GM18507 (cell line): ENCODE measurements around the gene FOXC2.

Experiments
- DNase-seq: peaks from one replicate; pipeline ENCODE4 v3.0.0; 2011; ENCODE audit warnings: low read depth; ENCODE audit not compliant: insufficient read length; ENCODE audit errors: extremely low spot score
- FAIRE-seq: peaks from 2 replicates; lab custom pipeline; 2011; peaks lifted over from hg19 to GRCh38; lab: Jason Lieb, UNC

Gene FOXC2

DNA sequence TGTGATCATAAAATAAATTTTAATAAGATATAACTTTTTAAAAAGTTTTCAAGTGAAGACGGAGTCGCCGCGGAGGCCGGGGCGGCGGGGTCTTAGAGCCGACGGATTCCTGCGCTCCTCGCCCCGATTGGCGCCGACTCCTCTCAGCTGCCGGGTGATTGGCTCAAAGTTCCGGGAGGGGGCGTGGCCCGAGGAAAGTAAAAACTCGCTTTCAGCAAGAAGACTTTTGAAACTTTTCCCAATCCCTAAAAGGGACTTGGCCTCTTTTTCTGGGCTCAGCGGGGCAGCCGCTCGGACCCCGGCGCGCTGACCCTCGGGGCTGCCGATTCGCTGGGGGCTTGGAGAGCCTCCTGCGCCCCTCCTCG, at the start of gene FOXC2:
Gene FOXC2 (plus strand): TSS at position 229 of the 365 bp plus-strand sequence. CDS start 507 bp downstream, outside the sequence.
- DNase-seq: no peak
- FAIRE-seq: no peak

DNA sequence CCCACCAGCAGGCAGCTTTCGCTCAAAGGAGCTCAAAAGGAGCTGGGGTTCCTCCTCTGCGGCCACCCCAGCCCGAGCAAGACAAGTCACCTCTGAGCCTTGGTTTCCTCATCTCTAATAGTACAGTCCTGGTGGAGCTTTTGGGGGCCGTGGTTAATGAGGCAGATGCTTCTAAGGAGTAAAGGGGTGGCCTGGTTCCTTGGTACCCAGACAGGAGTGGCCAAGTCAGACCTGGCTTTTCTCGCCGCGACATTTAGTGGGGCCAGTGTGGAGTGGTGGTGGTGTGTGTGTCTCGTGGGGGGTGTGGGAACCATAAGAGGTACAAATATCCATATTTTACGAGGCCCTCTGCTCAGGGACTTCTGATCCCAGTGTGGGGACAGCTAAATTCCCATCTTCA, 49.6 kb upstream of the FOXC2 start:
- no peak for FAIRE-seq

DNA sequence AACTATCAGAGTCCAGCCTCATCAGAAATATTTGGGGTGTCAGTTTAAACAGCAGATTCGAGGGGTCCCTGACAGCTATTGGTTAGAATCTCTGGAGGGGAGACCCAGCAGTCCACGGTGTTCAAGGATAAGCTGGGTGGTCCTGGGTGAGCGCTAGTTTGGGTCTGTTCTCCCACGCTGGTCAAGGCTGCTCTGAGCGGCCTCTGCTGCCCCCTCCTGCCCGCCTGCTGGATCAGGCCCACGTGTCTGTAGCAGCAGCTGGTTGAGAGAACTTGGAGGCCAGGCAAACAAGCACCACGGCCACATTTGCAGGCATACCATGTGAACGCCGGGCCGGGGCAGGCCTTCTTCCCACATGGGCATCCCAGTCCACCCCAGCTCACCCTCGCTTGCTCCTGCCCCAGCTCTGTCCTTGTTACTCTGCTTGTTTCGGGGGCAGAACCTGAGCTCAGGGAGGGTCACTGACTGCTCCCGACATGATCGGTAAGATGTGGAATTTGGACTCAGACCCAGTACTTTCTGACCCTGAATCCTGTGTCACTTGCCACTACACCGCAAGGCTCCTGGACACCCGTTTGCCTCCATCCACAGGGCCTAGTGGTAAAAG, 48.9 kb upstream of the FOXC2 start:
- DNase-seq (no peak), FAIRE-seq (no peak)

More for the DNA sequence above, 49.6 kb upstream of the FOXC2 start:
- DNase-seq: no peak

DNA sequence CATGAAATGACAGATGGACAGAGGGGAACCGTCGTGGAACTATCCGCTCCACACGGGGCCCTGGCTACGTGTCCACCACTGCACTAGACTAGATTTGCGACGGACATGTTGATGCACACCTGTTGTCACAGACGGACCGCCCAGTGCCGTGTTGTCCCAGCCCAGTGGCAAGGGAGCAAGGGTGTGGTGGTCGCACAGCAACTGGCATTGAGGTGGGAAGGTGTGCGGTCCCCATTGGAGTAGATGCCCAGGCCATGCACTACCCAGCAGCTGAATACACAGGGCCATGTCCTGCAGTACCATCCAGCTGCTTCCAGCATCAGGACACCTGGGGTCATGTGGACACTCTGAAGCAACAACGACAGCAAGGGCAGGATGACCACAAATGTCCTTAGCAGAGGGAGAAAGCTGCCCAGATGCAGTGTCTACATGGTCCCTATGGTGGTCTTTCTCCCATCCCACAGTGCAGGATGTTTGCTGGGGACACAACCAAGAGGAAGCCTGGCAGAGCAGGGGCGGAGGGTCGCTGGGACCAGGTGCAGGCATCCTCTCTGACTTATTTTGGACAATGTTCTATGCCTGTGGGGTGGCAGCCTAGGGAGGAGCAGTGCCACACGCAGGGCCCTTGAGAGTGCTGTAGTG, 47.5 kb upstream of the FOXC2 start:
- FAIRE-seq (no peak), DNase-seq (no peak)

DNA sequence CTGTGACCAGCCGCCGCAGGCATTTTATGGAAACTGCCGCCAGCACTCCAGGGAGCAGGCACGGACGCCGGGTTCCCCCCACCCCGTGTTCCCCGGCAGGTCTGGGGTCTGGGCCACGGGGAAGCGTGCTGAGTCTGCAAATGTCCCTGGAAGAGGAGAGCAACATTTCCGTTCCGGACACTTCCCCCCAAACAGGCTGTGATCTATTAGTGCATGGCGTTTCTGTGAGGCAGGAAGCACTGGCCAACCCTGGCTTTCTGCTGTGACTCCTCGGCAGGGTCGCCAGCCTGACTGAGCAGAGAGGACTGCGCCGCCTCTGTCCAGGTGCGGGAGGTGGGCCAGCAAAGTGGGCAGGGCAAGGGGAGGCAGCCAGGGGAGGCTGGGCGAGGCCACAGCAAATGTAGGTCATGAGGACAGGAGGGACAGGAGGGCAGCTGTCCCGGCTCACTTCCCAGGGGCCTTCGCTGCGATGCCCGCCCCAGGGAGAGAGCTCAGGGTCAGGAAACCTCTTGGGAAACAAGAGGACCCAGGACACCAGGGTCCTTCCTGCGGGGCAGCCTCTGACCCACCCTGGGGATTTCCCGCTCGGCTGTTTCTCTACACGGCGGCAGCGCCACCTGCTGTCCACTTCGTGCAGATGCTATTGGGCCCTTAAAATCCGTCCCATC, 46.8 kb upstream of the FOXC2 start:
- DNase-seq: peak; percentile 42
- FAIRE-seq: peak; percentile 77

DNA sequence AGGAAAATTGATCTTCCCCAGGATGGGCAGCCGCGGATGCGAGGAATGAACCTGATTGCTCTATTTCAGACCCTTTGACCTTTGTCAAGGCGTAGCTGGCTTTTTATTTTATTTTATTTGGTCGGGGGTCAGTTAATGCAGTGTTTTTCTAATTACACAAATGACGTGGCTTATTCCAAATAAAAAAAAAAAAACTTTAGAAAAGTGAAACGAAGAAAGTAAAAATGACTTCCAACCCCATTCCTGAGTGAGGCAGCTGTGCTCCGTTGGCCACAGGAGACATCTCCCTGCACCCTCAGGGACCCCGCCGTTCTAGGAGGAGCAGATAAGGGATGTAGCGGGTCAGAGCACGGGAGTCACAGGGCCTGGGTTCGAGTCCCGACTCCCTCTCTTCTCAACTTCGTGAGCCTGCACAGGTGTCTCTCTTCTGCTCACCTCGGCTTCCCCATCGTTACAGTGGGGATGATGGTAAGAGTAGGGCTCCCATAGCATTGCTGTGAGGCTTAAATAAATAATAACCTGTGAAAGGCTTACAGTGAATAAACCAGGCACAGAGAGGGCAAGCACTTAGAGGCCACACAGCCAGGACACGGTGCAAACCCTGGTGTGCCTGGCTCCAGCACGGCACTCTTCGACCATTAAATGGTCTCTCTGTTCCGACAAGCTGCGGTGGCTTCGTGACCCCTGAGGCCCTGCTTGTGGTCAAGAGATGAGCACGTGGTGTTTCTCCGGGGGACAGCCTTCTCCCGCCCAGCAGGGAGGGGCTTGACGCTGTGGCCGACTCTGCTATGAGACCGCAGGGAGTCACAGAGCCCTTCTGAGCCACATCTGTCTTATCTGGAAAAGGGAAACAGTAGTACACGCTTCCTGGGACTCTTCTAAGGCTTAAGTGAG, 46.1 kb upstream of the FOXC2 start:
- no peak for DNase-seq
- FAIRE-seq: no peak

DNA sequence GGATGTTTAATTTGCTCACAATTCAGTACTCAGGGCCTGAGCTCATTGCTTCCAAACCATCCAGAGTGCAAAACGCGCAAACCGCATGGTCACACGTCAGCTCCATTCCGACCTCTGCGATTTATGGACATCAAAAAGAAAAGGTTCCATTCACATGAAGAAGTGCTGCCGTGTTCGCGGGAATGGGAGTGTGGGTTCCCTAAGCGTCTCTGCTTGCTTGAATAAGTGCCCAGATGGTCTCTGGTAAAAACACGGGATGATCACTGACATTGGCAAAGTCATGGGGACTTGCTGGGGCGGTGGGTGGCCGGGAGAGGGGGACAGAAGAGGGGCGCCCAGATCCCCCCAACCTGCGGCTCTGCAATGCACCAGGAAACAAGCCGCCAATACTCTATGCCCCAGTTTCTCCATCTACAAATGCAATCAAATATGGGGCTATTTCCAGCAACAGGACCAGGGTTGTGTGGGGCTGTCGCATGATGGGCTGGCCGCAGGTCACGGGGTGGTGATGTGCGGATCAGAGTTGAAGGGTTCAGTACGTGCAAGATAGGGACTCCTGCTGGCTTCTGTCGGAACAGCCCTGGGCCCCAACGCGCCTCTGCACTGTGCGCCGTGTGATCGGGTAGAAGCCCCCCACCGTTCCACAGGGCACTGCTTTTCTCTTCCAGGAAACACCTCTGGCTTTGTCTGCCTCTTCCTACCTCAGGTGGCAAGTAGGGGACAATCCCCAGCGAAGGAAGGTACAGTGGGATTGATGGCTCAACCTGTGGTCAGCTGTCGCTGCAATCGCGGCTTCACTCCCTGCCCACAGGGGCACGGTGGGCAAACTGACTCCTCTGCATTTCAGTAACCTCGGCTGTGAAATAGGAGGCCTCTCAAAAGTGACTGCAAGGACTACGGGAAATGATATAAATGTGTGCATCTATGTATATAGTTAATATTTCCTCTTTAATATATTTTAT, 45.1 kb upstream of the FOXC2 start:
- DNase-seq: no peak
- FAIRE-seq: no peak

DNA sequence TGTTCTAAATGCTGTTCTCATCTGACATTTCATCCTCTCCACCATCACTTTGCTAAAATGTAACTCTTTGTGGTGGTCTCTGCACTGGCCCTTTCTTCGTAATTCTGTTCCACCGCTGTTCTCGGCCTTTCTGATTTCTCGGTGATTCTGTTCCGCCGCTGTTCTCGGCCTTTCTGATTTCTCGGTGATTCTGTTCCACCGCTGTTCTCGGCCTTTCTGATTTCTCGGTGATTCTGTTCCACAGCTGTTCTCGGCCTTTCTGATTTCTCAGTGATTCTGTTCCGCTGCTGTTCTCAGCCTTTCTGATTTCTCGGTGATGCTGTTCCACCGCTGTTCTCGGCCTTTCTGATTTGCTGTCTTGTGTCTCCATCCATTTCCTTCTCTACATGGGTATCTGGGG, 44.0 kb upstream of the FOXC2 start:
- FAIRE-seq: no peak
- DNase-seq: no peak

DNA sequence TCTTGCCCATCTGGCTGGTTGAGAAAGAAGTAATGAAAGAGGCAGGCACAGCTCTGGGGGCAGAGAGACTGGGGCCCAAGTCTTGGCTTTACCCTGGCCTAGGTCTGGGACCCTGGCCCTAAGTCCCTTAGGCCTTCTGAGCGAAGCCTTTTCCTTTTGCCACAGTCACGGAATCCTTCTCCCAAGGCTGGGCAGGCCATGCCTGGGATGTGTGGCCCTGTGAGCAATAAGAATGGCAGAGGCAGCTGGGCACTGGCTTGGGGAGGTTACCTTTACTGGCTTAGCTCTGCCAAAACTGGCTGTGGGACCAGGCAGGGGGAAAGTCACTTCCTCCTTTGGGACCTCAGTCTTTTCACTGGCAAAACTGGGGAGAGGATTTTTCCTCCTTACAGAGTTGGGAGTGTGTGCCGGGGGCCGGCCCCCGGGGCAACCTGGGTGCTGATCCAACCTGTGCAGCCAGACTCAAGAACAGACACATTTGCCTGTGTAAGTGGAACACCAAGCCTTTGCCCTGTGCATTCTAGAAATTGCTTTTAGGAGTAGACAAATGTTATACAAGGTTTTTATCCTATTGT, 43.4 kb upstream of the FOXC2 start:
- DNase-seq: no peak
- no peak for FAIRE-seq

DNA sequence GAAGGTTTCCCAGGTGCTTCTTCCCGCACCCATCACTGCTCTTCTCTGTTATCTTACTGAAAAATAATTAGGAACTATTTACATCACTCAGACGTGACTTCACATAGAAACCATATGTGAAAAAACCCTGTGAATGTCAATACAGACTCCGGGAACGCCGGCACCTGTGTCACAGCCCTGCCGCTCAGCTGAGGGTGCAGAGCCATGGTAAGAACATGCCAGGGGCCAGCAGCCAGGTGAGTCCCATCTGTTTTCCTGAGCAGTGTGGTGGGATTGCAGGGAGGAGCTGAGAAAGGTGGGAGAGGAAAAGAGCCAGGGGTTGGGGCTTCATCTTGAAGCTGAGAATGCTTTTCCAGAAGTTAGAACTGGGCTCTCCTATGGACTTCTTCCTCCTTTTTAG, 42.6 kb upstream of the FOXC2 start:
- no peak for DNase-seq
- FAIRE-seq: no peak

DNA sequence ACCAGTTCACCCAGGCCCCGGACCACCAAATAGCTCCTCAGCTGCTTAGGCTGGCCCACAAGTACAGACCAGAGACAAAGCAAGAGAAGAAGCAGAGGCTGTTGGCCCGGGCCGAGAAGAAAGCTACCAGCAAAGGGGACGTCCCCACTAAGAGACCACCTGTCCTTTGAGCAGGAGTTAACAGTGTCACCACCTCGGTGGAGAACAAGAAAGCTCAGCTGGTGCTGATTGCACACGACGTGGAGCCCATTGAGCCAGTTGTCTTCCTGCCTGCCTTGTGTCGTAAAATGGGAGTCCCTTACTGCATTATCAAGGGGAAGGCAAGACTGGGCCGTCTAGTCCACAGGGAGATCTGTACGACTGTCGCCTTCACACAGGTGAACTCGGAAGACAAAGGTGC, 40.9 kb upstream of the FOXC2 start:
- no peak for FAIRE-seq
- DNase-seq: no peak

DNA sequence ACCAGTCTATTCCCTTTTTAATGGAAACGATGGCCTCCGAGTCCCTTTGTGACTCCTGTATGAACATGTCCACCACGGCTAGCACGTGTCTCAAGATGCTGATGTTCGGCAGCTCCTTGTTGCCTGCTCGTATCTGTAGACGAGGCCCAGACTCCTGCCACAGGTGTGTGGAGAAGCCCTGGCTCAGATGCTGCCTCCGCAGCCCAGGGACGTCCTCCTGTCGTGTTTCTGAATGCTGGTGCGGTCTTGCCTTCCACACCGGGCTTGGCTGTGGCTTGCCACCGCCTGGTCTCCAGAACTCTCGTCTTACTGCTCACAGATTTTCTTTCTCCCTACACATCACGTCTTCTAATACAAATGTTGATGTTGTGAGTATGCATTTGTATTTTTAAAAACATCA, 39.3 kb upstream of the FOXC2 start:
- no peak for FAIRE-seq
- DNase-seq: no peak

DNA sequence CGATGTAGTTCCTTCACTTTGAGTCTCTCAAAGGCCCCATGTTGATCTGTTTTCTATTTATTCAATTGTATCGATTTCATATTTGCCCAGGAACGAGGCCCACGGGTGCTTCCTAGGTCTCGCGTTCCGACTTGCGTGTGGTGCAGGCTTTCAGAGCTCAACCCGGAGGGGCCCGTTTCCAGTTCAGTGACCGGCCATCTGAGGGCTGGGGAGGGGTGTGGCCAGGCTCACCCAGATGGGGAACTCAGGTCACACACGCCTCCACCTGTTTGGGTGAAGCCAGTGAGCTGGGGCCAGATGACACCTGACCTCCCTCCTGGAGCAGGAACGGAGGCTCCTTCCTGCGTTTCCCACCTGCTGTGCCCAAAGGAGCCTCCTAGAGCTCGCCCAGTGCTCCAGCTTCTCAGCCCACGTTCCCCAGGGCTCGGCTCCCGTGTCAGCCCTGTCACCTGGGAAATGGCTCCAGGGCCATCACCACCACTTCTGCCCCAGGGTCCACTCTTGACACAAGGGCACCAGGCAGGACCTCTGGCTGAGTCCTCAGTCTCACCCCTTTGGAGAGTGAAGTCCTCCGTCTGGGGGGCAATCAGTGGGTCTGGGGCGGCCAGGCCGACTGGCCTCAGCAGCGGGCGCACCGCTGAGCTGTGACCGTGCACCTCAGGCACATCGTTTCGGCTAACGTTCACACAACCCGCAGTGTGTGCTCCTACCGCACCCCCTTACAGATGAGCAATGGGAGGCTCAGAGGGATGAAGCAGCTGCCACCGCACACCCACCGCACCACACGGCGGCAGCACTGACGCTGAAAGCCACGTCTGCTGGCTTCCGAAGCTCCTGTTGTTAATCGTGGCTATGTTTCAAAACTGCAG, 38.3 kb upstream of the FOXC2 start:
- FAIRE-seq (no peak), DNase-seq (no peak)

DNA sequence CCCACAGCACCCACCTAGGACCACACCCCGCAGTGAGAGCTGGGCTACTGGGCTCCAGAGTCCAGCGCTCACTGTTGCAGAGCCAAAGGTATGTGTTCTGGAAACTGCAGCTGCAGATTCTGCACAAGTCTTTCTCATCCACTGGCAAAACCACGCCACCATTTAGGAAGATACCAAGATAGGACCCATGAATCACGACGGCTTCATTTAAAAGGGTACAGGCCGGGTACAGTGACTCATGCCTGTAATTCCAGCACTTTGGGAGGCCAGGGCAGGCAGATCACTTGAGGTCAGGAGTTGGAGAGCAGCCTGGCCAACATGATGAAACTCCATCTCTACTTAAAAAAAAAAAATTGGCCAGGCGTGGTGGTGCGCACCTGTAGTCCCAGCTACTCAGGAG, 37.5 kb upstream of the FOXC2 start:
- FAIRE-seq: no peak
- no peak for DNase-seq

DNA sequence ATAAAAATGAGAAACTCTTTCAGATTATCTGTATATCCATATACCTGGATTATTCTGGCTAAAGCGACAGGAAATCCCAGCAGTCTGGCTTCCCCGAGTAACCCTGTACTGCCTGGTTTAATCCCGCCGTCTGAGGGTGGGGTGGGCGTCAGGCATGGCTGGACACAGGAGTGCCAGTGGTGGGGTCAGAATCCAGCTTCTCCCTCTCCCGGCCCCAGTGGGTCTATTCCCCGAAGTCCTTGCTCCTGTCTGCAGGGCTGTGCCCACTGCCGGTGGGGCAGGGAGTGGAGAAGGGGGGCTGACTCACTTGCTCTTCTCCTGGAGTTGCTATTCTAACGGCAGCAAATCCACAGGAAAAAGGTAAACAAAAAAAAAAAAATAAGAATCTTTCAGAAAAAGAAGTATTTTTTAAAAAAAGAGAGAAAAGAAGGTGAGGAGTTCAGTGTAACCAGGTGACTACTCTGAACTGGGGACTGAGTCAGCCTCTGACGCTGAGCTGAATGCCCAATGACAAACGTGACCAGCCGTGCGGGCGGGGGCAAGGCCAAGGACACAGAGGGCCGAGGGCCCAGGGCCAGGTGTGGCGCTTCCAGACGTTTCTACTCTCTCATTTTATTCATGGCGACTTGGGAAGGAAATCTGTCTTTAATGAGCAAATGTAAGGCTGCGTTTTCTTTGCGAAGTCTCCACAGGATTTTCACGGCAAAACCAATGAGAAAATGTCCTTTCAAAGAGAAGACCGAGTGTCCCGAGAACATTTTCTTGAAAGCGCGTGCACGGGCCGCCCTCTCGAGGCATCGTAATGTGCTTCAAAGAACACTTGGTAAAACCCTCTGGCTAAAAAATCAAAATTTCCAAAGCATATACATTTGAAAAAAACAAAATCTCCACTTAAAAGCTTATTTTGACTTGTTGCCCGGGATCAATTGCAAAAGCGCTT, 36.1 kb upstream of the FOXC2 start:
- FAIRE-seq (no peak), DNase-seq (no peak)

DNA sequence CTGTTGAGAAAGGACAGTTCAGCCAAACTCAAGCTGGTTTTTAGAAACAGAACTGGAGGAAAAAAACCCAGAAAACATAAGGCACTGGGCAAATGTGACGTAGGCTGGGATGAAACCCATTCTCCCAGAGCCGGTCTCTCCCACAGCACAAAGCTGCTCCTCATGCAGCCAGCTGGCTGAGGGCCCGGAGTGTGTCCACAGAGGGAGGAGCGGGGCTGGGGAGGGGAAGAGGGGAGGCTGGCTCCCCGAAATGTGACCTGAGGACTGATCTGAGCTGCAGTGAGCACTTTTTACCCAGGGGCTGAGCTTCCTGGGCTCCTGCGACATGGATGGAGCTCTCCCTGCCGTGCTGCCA, 35.5 kb upstream of the FOXC2 start:
- FAIRE-seq (no peak), DNase-seq (no peak)
